Epithelial cell of esophagus (primary cell): Measurements from ENCODE around the gene HDDC3.
"Not testable (repeated sequence)": the region's sequence is repeated elsewhere in the genome, so short reads cannot be mapped to it uniquely, and the experiment has no call there.

ENCODE experiments used
- DNase-seq: peaks from one replicate; pipeline ENCODE4 v3.0.0; 2010; ENCODE audit warnings: low read depth
- H3K4me3 ChIP-seq: 2 replicates; pipeline ENCODE4 v1.5.1; 2011; ENCODE audit warnings: mild to moderate bottlenecking, low read length, control low read depth
- CTCF ChIP-seq: IDR thresholded peaks from 2 replicates; pipeline ENCODE4 v1.5.1; 2011; ENCODE audit warnings: low read depth, mild to moderate bottlenecking, low read length, control low read depth, inconsistent platforms; ENCODE audit not compliant: insufficient read depth; ENCODE audit errors: missing control alignments

Gene HDDC3

GRCh38 chr15:90909976-90910375 is 22.4 kb downstream of the HDDC3 start:
- no peak for TF ChIP-seq CTCF
- no peak overlapping the region for H3K4me3 ChIP-seq
- no peak for DNase-seq

- DNase-seq: not testable (repeated sequence)
Observed at GRCh38 chr15:90909449-90909848, 22.9 kb downstream of the HDDC3 start.

GRCh38 chr15:90907838-90908507 is 24.4 kb downstream of the HDDC3 start:
- DNase-seq: no peak
- no peak overlapping the region for H3K4me3 ChIP-seq
- TF ChIP-seq CTCF: no peak

More at GRCh38 chr15:90909449-90909848, 22.9 kb downstream of the HDDC3 start:
- H3K4me3 ChIP-seq: not testable (repeated sequence)

GRCh38 chr15:90907051-90907660 is 25.2 kb downstream of the HDDC3 start:
- H3K4me3 ChIP-seq: no peak overlapping the region
- DNase-seq: no peak
- TF ChIP-seq CTCF: no peak

- no peak for TF ChIP-seq CTCF
- no peak for DNase-seq
- no peak overlapping the region for H3K4me3 ChIP-seq
Observed at GRCh38 chr15:90906181-90906849, 26.0 kb downstream of the HDDC3 start.

- no peak for DNase-seq
- TF ChIP-seq CTCF: no peak
- H3K4me3 ChIP-seq: no peak overlapping the region
Observed at GRCh38 chr15:90905306-90906180, 26.8 kb downstream of the HDDC3 start.

- H3K4me3 ChIP-seq: no peak overlapping the region
- DNase-seq: no peak
- no peak for TF ChIP-seq CTCF
Observed at GRCh38 chr15:90904746-90905145, 27.6 kb downstream of the HDDC3 start.
